HG02885 (cell line): ENCODE measurements around the gene SNIP1.
"Not testable (repeated sequence)": the region's sequence is repeated elsewhere in the genome, so short reads cannot be mapped to it uniquely, and the experiment has no call there.

ENCODE experiments used
- ATAC-seq: cut with Tn5 transposase; IDR thresholded peaks from one replicate; pipeline ENCODE4 v1.9.1; 2021; ENCODE audit warnings: mild to moderate bottlenecking; ENCODE audit not compliant: unreplicated experiment, poor library complexity

SNIP1 gene

GRCh38 chr1:37514350-37515184, 39.5 kb downstream of the SNIP1 start, which contains the start of gene MEAF6:
MEAF6 (minus strand) TSS chr1:37514766; CDS start chr1:37514746, 20 bp downstream.
- peak; percentile 92 for ATAC-seq

GRCh38 chr1:37513795-37514349, 40.2 kb downstream of the SNIP1 start:
- ATAC-seq, result peak; percentile 31

GRCh38 chr1:37509181-37509580, 44.9 kb downstream of the SNIP1 start:
- no peak for ATAC-seq

- ATAC-seq, result no peak
Measured at GRCh38 chr1:37506740-37507139, 47.4 kb downstream of the SNIP1 start.

- not testable (repeated sequence) for ATAC-seq
Measured at GRCh38 chr1:37502791-37503190, 51.3 kb downstream of the SNIP1 start.

GRCh38 chr1:37502104-37502503, 52.0 kb downstream of the SNIP1 start:
- no peak for ATAC-seq

- no peak for ATAC-seq
Measured at GRCh38 chr1:37501661-37502060, 52.4 kb downstream of the SNIP1 start.

GRCh38 chr1:37498872-37499617, 55.0 kb downstream of the SNIP1 start:
- ATAC-seq, result no peak

GRCh38 chr1:37497832-37498231, 56.3 kb downstream of the SNIP1 start:
- no peak for ATAC-seq

GRCh38 chr1:37495875-37496274, 58.2 kb downstream of the SNIP1 start:
- no peak for ATAC-seq

- no peak for ATAC-seq
Measured at GRCh38 chr1:37493336-37494098, 60.6 kb downstream of the SNIP1 start.

- ATAC-seq, result no peak
Measured at GRCh38 chr1:37487619-37487984, 66.5 kb downstream of the SNIP1 start.

- ATAC-seq, result no peak
Measured at GRCh38 chr1:37486680-37487618, 67.1 kb downstream of the SNIP1 start.

GRCh38 chr1:37485902-37486679, 68.0 kb downstream of the SNIP1 start:
- no peak for ATAC-seq
